Measurements from ENCODE around the gene HHATL. TPM values are rescaled to one million over a fixed set of nuclear protein-coding genes. Genes with fewer than 3 reads are reported as not detected.

The HHATL gene
- total RNA-seq, 2 experiments from 2014 or later = not detected

GRCh38 chr3:42652251-42652610 is 50.4 kb downstream of the HHATL start:
- peaks cover 24% of the 10 kb centered on the region for H3K36me3 ChIP-seq (ENCODE audit: insufficient read depth, low read length)
- no peaks in the 10 kb centered on the region for H3K9me2 ChIP-seq (ENCODE audit: insufficient read depth, low read length)
- no peaks in the 10 kb centered on the region for H4K20me1 ChIP-seq (ENCODE audit: insufficient read depth, low read length)
- H3K4me1 ChIP-seq (ENCODE audit: insufficient read depth, low read length, poor library complexity, severe bottlenecking) = peaks cover 5% of the 10 kb centered on the region
- no peaks in the 10 kb centered on the region for H3K9me3 ChIP-seq (ENCODE audit: low read length)
- intact Hi-C loops (cut with micrococcal nuclease; ENCODE audit: unreplicated experiment) = loop anchor here (10.0 kb wide), 1 partner anchor 93 kb away; no protein-coding TSS in a partner anchor
- no peak overlapping the region for H2AFZ ChIP-seq (ENCODE audit: low read length)
- no peak for TF ChIP-seq EZH2phosphoT487 (IDR thresholded peaks at IDR 0.05; ENCODE audit: borderline replicate concordance, low read depth, low read length)
- TF ChIP-seq, protein P1, sequence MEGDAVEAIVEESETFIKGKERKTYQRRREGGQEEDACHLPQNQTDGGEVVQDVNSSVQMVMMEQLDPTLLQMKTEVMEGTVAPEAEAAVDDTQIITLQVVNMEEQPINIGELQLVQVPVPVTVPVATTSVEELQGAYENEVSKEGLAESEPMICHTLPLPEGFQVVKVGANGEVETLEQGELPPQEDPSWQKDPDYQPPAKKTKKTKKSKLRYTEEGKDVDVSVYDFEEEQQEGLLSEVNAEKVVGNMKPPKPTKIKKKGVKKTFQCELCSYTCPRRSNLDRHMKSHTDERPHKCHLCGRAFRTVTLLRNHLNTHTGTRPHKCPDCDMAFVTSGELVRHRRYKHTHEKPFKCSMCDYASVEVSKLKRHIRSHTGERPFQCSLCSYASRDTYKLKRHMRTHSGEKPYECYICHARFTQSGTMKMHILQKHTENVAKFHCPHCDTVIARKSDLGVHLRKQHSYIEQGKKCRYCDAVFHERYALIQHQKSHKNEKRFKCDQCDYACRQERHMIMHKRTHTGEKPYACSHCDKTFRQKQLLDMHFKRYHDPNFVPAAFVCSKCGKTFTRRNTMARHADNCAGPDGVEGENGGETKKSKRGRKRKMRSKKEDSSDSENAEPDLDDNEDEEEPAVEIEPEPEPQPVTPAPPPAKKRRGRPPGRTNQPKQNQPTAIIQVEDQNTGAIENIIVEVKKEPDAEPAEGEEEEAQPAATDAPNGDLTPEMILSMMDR (conservative IDR thresholded peaks at IDR 0.05; ENCODE audit: low read length) = no peak
- no peak overlapping the region for H3K27ac ChIP-seq (ENCODE audit: low read depth, low read length, poor library complexity, severe bottlenecking)
- H3K4me3 ChIP-seq (ENCODE audit: low read depth, low read length, poor library complexity, severe bottlenecking) = no peak overlapping the region
- no TSS peak for BruUV-seq (replicated peaks)
- DNase-seq (ENCODE audit: low spot score) = no peak
- CTCF ChIA-PET (ENCODE audit: unreplicated experiment) = no interaction called here
- POLR2A ChIA-PET = interaction anchor here (0.6 kb wide), 1 partner anchor 10 kb away, joined by 3 read pairs; no protein-coding TSS in a partner anchor
- no peak overlapping the region for H3K4me2 ChIP-seq (ENCODE audit: low read length)
- H3K79me2 ChIP-seq (ENCODE audit: insufficient read depth, low read depth, low read length) = no peaks in the 10 kb centered on the region

GRCh38 chr3:42651248-42652091 is 51.1 kb downstream of the HHATL start:
- Histone ChIP-seq H3K27ac (ENCODE audit: low read depth, low read length, poor library complexity, severe bottlenecking) (no peak overlapping the region), H3K79me2 (ENCODE audit: insufficient read depth, low read depth, low read length) (no peaks in the 10 kb centered on the region), H2AFZ (ENCODE audit: low read length) (no peak overlapping the region), H3K4me2 (ENCODE audit: low read length) (no peak overlapping the region), H3K36me3 (ENCODE audit: insufficient read depth, low read length) (peaks cover 32% of the 10 kb centered on the region), H3K4me1 (ENCODE audit: insufficient read depth, low read length, poor library complexity, severe bottlenecking) (peaks cover 5% of the 10 kb centered on the region), H3K9me2 (ENCODE audit: insufficient read depth, low read length) (no peaks in the 10 kb centered on the region), H3K9me3 (ENCODE audit: low read length) (no peaks in the 10 kb centered on the region), H4K20me1 (ENCODE audit: insufficient read depth, low read length) (no peaks in the 10 kb centered on the region), H3K4me3 (ENCODE audit: low read depth, low read length, poor library complexity, severe bottlenecking) (no peak overlapping the region)
- DNase-seq (ENCODE audit: low spot score) = no peak
- ChIA-PET POLR2A (interaction anchor here (0.6 kb wide), 2 partner anchors 10 to 101 kb away, joined by 3 to 4 read pairs; no protein-coding TSS in a partner anchor), CTCF (ENCODE audit: unreplicated experiment) (no interaction called here)
- intact Hi-C loops (cut with micrococcal nuclease; ENCODE audit: unreplicated experiment) = loop anchor here (10.0 kb wide), 1 partner anchor 93 kb away; no protein-coding TSS in a partner anchor
- TF ChIP-seq, protein P1 (conservative IDR thresholded peaks at IDR 0.05; ENCODE audit: low read length) = no peak
- no peak for TF ChIP-seq EZH2phosphoT487 (IDR thresholded peaks at IDR 0.05; ENCODE audit: borderline replicate concordance, low read depth, low read length)
- BruUV-seq (replicated peaks) = no TSS peak

- Histone ChIP-seq H3K4me3 (ENCODE audit: low read depth, low read length, poor library complexity, severe bottlenecking) (no peak overlapping the region), H4K20me1 (ENCODE audit: insufficient read depth, low read length) (no peaks in the 10 kb centered on the region), H3K9me3 (ENCODE audit: low read length) (no peaks in the 10 kb centered on the region), H2AFZ (ENCODE audit: low read length) (no peak overlapping the region), H3K4me1 (ENCODE audit: insufficient read depth, low read length, poor library complexity, severe bottlenecking) (peaks cover 5% of the 10 kb centered on the region), H3K27ac (ENCODE audit: low read depth, low read length, poor library complexity, severe bottlenecking) (no peak overlapping the region), H3K79me2 (ENCODE audit: insufficient read depth, low read depth, low read length) (no peaks in the 10 kb centered on the region), H3K4me2 (ENCODE audit: low read length) (no peak overlapping the region), H3K36me3 (ENCODE audit: insufficient read depth, low read length) (peaks cover 48% of the 10 kb centered on the region), H3K9me2 (ENCODE audit: insufficient read depth, low read length) (no peaks in the 10 kb centered on the region)
- ChIA-PET POLR2A (interaction anchor here (0.5 kb wide), 1 partner anchor 34 kb away, joined by 3 read pairs; no protein-coding TSS in a partner anchor), CTCF (ENCODE audit: unreplicated experiment) (no interaction called here)
- BruUV-seq (replicated peaks) = no TSS peak
- intact Hi-C loops (cut with micrococcal nuclease; ENCODE audit: unreplicated experiment) = loop anchor here (10.0 kb wide), 1 partner anchor 95 kb away; no protein-coding TSS in a partner anchor
- no peak for TF ChIP-seq EZH2phosphoT487 (IDR thresholded peaks at IDR 0.05; ENCODE audit: borderline replicate concordance, low read depth, low read length)
- TF ChIP-seq, protein P1 (conservative IDR thresholded peaks at IDR 0.05; ENCODE audit: low read length) = no peak
- DNase-seq (ENCODE audit: low spot score) = no peak
Measured at GRCh38 chr3:42649783-42650182, 52.8 kb downstream of the HHATL start.
